GM18858 (cell line): Measurements from ENCODE around the gene IFIT1.
"Not testable (repeated sequence)": the region's sequence is repeated elsewhere in the genome, so short reads cannot be mapped to it uniquely, and the experiment has no call there.

Experiments used
- ATAC-seq: cut with Tn5 transposase; IDR thresholded peaks from one replicate; pipeline ENCODE4 v1.9.1; 2021; ENCODE audit not compliant: unreplicated experiment

IFIT1 gene

GRCh38 chr10:89428877-89429276 lies 36.5 kb downstream of the IFIT1 start:
- ATAC-seq = no peak

- no peak for ATAC-seq
Measured at GRCh38 chr10:89431977-89432376, 39.6 kb downstream of the IFIT1 start.

- ATAC-seq = no peak
Measured at GRCh38 chr10:89438525-89438924, 46.1 kb downstream of the IFIT1 start.

- ATAC-seq = no peak
Measured at GRCh38 chr10:89440226-89441009, 48.0 kb downstream of the IFIT1 start.

- ATAC-seq = no peak
Measured at GRCh38 chr10:89442289-89442688, 49.9 kb downstream of the IFIT1 start.

- not testable (repeated sequence) for ATAC-seq
Measured at GRCh38 chr10:89444819-89445218, 52.4 kb downstream of the IFIT1 start.

GRCh38 chr10:89450901-89451300 lies 58.5 kb downstream of the IFIT1 start:
- ATAC-seq = no peak

GRCh38 chr10:89452193-89452592 lies 59.8 kb downstream of the IFIT1 start:
- ATAC-seq = no peak

GRCh38 chr10:89454561-89455347 lies 62.3 kb downstream of the IFIT1 start:
- no peak for ATAC-seq
